CD4-positive, alpha-beta T cell treated with Interleukin-4 for 4 hours (primary cell): ENCODE data around the gene ADAM11.
"Not testable (repeated sequence)": the region's sequence is repeated elsewhere in the genome, so short reads cannot be mapped to it uniquely, and the experiment has no call there.

Experiments used
- DNase-seq: peaks from one replicate; pipeline ENCODE4 v3.0.0-alpha.2; 2020

Gene ADAM11

DNA sequence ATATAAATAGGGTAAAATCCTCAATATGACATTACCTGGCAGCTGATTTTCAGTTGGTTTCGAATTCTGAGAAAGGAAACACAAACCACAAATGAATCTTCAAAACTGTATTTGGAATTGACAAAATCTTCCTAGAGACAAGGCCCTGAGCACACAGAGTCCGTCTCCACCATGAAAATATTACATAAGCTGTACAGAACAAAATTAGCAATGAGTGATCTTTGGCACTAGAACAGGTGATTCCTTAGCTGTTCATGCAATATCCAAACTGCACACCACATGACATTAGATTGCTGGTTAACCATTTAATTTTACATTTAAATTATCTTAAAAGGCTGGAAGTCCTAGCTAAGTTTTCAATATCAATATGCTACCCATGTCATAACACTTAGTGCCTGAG lies 39.6 kb downstream of the ADAM11 start:
- no peak for DNase-seq

DNA sequence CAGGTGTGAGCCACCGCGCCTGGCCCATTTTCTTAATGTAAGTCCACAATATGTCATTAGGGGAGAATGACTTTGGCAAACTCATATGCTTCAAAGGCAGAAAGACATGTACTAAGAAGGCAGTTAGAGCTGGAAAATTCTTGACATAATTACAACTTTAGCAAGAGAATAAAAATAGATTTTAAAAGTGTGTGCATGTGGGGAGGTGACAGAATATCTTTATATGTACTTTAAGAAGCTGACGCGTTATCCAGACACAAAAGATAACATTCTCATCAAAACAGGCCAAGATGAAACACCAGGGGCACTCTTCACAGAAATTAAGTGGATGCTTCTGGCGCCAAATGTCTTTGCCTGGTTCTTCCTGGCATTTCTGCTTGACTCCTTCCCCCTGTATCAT lies 43.1 kb downstream of the ADAM11 start:
- DNase-seq = no peak

DNA sequence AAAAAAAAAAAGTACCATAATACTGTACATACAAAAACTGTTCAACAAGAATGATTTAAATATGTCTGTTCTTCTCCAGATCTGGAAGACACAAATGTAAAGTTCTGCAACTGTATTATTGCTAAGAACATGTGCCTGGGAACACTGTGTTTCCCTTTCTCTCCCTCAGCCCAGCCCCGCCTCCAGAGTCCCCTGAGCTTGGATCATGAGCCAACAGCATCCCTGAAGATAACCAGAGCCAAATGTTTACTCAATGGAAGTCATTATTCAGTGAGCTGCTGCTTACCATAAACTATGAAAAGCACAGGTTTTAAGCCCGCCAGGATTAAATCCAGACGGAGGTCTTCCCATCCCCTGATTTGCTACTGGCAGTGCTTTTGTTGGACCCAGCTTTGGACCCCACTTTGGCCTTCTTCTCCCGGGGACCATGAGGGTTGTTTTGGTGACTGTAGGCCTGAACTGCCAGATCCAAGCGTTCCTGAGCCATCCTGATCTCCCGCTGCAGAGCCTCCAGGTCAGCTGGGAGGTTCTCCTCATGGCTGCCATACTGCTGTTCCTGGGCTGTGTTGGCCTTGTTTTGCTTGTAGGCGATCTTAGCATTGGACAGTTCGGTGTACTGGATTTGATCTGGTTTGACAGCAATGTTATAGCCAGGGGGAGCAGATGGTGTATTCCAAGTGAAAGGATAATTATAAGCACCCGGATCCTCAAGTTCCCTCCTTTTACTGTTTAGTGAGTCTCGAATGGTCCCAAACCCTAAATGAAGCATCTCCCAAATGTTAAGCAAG lies 45.7 kb downstream of the ADAM11 start:
- DNase-seq = no peak

DNA sequence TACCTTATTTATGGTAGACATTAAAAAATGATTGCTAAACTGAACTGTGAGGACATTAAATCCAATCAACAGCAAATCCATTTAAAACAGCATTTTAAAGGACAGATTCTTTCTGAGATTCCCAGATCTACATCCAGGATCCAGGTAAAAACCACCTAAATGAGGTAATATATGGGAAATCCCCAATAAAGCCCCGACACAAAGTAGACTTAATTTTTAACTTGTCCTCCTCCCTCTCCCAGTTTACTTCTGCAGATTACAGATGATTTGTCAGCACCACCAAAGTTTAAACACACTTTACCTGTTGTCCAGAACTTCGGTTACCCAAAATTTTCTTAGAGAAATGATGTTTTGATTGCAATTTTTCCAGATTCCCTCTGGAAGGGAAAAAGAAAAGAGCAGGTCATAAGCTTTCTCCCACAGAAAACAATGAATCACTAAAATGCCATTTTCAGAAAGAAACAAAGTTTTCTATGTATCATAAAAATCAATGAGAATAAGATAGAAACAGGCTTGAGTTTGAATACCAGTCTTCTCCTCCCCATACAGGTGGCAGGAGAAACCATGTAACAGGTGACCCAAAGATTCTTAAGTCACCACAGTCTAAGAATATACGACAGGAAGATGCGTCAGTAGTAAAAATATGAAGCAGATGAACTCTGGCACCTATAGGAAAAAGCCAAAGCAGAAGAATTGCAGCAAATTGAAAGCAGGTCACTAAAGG lies 48.5 kb downstream of the ADAM11 start:
- no peak for DNase-seq

DNA sequence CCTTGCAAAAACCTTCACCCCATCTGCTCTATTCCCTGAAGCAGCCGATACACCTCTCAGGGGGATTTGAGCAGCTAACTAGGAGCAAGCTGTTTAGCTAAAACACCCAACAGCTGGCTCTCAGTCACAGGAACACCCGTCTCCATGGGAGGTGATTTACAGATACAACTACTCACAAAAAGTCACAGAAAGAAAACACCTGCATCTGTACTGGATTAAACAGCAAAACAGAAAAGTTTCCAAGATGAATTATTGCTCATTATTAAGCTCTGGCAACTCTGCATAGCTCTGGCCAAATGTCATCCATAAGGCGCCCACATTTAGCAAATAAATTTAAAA lies 49.0 kb downstream of the ADAM11 start:
- no peak for DNase-seq

DNA sequence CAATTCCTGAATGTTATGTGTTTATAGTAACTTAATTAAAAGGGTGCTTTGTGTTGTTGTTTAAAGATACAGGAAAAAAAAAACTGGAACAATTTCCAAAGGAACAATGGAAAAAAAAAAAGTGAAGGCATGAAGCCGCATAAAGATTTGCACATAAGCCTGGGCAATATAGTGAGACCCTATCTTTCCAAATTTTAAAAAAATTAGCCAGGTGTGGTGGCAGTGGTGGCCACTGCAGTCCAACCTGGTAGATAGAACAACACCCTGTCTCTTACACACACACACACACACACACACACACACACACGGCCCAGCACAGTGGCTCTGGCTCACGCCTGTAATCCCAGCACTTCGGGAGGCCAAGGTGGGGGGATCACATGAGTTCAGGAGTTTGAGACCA lies 49.4 kb downstream of the ADAM11 start:
- no peak for DNase-seq

DNA sequence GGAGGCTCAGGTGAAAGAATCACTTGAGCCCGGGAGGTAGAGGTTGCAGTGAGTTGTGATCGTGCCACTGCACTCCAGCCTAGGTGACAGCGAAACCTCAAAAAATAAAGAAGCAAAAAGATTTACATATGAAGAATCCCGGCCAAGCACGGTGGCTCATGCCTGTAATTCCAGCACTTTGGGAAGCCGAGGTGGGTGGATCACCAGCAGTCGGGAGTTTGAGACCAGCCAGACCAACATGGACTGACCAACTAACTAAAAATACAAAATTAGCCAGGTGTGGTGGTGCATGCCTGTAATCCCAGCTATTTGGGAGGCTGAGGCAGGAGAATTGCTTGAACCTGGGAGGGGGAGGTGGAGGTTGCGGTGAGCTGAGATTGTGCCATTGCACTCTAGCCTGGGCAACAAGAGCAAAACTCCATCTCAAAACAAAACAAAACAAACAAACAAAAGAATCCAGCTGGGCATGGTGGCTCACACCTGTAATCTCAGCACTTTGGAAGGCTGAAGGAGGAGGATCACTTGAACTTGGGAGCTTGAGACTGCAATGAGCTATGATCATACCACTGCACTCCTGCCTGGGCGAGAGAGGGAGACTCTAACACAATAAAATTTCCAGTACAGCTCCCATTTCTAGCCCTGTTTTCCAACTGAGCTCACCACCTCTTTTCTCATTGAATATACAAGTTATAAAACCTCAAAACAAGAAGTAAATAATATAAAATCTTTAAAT lies 50.0 kb downstream of the ADAM11 start:
- not testable (repeated sequence) for DNase-seq

DNA sequence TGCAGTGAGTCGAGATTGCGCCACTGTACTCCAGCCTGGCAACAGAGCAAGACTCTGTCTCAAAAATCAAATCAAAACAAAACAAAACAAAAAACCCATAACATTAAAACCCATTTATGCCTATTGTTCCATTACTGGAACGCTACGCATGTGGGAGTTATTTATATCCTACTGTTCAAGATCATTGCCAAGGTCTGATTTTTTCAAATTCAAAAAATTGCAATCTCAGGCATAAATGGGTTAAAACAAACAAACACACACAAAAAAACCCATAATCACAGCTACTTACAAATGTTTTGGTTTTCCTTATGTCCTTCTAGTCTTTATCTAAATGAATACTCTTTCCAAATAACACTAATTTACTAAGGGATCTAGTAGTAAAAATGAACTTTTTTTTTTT lies 53.5 kb downstream of the ADAM11 start:
- DNase-seq = no peak

DNA sequence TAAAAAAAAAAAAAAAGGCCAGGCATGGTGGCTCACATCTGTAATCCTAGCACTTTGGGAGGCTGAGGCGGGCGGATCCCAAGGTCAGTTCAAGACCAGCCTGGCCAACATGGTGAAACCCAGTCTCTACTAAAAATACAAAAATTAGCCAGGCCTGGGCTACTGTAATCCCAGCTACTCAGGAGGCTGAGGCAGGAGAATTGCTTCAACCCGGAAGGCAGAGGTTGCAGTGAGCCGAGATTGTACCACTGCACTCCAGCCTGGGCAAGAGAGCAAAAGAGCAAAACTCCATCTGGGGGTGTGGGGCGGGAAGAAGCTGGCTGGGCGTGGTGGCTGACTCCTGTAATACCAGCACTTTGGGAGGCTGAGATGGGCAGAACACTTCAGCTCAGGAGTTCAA lies 59.7 kb downstream of the ADAM11 start:
- not testable (repeated sequence) for DNase-seq

DNA sequence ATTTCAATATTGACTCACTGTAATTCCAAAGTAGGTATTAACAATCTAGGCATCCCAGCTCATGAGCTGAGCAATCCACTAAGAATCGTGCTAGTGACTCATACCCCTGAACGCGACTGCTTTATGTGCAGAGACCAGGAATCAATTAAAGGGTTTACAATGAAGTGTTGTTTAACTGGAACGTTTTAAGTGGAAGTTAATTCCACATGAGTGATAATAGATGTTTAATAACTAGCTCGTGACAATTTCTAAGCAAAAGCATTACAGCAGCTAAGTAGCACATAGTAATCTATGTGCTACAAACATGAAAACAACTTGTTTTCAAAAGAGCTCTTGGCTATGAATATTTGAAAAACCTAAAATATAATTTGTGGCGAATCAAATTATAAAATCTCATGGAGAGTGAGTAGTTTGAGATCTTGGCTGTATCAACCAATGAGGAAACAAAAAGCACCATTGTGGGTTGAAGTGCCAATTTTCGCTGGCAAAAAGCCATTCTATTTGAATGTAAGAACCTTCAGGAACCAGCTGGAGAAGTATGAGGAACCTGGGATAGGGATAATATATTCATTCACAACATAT lies 61.9 kb downstream of the ADAM11 start:
- no peak for DNase-seq

DNA sequence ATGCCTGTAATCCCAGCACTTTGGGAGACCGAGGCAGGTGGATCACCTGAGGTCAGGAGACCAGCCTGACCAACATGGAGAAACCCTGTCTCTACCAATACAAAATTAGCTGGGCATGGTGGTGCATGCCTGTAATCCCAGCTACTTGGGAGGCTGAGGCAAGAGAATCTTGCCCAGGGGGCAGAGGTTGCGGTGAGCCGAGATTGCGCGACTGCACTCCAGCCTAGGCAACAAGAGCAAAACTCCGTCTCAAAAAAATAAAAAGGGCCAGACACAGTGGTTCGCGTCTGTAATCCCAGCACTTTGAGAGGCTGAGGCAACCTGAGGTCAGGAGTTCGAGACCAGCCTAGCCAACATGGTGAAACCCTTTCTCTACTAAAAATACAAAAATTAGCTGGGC lies 66.4 kb downstream of the ADAM11 start:
- DNase-seq = not testable (repeated sequence)

DNA sequence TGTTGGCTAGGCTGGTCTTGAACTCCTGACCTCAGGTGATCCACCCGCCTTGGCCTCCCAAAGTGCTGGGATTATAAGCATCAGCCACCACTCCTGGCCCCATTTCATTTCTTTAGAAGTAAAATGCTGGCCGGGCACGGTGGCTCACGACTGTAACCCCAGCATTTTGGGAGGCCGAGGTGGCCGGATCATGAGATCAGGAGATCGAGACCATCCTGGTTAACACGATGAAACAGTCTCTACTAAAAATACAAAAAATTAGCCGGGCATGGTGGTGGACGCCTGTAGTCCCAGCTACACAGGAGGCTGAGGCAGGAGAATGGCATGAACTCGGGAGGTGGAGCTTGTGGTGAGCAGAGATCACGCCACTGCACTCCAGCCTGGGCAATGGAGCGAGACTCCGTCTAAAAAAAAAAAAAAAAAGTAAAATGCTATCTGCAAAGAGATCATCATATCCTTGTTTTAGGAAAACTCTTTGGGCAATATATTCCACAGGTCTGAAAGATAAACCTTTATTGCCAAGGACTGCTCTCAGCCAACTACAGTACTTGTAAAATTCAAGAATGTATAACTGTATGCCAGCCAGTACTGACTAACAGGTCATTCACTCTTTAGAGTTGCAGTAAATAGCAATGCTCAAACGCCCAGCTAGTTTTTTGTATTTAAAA lies 67.5 kb downstream of the ADAM11 start:
- DNase-seq = no peak

DNA sequence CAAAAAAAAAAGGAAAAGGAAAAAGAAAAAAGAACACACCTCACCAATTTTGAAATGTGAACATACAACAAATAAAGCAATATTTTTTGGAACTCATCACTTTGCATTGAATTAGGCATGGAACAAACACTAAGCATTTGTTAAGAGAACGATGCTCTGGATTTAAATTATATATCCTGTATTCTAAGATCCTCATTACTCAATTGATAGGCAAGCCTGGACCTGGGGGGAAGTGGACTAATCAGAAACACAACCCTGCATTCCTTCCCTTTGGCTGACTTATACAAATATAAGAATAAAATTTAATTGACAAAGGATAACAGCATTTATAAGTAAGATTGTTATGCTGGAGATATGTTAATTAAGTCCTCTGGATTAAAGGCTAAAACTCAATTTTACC lies 69.1 kb downstream of the ADAM11 start:
- no peak for DNase-seq

DNA sequence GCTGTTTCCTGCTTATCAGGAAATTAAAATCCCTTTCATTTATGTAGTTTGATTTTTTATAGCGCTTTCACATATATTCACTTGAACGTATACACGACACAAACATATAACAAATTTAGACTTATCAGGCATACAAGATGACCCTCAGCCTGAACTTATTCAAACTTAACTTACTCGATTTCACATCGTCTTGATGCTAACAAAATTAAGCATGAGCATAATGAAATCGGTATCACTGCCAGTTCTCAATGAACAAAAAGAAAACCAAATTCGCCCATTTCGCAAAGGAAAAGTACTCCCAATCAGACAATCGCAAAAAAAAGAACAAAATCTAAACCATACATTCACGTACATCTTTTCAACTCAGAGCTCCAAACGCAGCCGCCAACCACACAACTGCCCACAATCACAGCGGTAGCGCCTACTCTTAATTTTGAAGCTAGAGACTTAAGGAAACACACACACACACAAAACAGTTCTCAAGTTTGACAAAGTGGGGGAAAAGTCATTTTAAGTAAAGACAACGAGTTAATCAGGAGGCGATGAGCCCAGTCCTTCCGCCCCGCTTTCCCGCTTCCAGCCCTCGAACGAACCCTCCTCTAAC lies 70.2 kb downstream of the ADAM11 start:
- DNase-seq = no peak

DNA sequence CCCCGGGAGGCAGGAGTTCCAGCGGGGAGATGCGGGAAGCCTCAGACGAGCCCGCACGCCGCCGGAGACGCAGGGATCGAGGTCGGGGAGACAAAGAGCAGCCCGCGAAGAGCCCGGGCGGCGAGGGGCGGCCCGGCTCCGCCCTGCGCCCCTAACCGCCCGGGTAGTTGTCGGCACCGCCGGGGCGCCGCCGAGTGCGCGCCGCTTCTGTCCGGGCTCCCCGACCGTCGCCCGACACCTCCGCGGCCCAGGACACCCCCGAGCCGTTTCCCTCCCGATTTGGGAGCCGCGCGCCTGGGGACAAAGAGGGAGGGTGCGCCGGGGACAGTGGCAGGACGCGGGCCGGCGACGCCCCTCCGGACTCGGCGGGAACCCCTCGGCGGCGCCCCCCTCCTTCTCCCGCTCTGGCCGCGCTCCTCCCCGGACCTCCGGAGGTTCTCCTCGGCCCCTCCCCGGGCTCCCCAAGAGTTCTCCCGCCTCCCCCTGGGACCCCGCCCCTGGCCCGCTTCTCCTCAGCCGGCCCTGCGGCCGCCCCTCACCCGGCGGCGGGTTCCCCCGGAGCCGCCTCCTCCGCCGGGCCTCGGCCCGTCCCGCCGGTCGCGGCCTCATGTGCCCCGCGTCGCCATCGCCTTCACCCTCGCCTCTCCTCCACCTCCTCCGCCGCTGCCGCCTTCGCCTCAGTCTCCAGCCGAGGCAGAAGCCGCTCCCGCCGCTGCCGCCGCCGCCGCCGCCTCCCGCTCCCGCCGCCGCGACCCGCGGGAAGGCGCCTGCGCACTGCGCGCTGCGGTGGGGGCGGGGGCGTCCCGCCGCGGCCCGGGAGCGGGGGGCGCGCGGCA lies 71.0 kb downstream of the ADAM11 start, which contains the start of gene GJC1:
Gene GJC1, minus strand, starts transcription at position 765 of the 836 bp plus-strand sequence. CDS start 24,470 bp downstream, outside the sequence.
- no peak for DNase-seq

DNA sequence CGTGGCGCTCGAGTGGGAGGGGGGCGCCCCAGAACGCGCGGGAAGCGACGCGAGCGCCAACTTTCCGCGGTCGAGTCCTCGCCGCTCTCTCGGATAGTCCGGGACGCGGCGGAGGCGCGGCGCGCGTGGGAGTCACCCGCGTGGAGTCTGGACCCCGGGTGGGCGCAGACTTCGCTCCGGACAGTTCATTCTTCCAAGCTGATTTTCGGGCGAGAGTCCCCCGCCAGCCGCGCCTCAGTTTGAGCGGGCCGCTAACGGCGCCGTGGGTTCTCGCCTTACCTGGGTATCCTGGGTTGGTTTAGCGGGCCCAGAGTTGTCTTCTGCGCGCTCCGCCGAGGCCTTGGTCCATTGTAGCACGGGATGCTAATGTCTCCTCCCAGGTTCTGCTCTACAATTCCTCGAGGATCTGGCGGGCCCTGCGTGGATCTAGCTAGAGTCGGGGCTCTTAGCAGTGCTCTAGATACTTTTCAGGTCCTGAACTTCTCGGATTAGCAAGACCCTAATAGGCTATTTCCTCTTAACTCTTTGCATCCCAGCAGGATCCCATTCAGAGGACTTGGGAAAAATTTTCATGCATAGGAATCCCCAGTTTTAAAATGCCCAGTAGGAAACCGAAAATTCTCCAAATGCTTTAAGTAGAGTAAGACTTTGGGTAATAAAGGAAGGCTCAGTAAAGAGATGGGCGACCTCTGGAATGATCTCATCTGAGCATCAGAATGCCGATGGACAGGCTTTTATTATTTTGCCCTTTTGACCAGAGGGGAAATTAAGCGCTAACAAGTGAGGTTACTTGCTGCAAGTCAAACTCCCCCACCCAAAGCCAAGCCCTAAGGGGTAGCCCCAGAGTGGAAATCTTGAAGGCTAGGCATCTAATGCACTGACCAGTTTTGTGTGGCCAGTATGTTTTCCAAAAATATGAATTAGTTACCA lies 71.8 kb downstream of the ADAM11 start:
- no peak for DNase-seq

DNA sequence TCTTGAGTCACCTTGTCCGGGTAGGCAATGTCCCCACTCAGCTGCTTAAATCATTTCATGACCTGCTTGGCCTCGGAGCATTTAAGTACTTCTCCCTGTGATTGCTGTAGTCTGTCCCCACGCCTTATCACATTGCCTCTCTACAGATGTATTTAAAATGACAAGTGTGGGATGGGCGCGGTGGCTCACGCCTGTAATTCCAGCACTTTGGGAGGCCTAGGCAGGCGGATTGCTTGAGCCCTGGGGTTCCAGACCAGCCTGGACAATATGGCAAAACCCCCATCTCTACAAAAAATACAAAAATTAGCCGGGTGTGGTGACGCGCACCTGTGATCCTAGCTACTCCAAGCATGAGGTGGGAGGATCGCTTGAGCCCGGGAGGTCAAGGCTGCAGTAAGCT lies 72.6 kb downstream of the ADAM11 start:
- no peak for DNase-seq
